HG02870 (cell line): ENCODE measurements around the gene DLG2.
"Not testable (repeated sequence)": the region's sequence is repeated elsewhere in the genome, so short reads cannot be mapped to it uniquely, and the experiment has no call there.

ENCODE experiments used
- ATAC-seq: cut with Tn5 transposase; IDR thresholded peaks from one replicate; pipeline ENCODE4 v1.9.1; 2021; ENCODE audit warnings: mild to moderate bottlenecking, moderate library complexity; ENCODE audit not compliant: unreplicated experiment

Gene DLG2

GRCh38 chr11:83784419-83784818 lies 1842.7 kb downstream of the DLG2 start:
- ATAC-seq, result no peak

DNA sequence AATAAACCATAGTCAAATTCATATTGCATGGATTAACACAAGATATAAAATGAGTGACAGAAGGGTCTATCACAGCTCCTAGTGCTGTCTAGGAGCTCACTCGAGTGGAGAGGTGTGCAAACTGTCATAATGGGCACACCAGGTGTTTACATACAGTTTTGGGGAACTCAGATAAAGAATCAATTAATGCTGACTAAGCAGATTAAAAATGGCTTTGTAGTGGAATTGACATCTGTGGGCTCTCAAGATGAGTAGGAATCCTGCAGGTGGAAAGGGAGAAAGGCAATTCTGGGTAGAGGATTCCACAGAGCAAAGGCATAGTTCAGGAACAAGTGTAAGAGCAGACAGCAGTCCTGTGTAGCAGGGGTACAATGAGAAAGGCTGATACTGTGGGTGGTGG lies 1844.8 kb downstream of the DLG2 start:
- ATAC-seq, result no peak

GRCh38 chr11:83779876-83780275 lies 1847.3 kb downstream of the DLG2 start:
- no peak for ATAC-seq

DNA sequence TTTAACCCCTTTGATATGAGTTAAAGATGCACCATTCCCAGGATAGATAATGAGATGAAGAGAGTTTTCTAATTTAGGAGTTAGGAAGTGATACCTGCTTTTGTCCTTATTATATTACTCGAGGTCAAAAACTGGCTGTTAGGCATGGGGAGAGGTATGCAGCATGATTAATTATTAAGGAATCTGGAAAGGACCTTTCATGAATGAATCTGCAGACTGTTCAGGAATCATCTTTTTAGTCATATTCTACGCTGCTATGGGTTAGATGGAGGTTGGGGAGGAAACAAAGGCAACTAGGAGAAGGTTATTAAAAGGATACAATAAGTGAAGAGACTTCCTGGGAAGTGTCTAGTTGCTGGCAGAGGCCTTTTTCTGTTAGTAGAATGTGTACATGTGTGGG lies 1848.5 kb downstream of the DLG2 start:
- ATAC-seq, result no peak

GRCh38 chr11:83773950-83774880 lies 1852.9 kb downstream of the DLG2 start:
- ATAC-seq, result no peak

DNA sequence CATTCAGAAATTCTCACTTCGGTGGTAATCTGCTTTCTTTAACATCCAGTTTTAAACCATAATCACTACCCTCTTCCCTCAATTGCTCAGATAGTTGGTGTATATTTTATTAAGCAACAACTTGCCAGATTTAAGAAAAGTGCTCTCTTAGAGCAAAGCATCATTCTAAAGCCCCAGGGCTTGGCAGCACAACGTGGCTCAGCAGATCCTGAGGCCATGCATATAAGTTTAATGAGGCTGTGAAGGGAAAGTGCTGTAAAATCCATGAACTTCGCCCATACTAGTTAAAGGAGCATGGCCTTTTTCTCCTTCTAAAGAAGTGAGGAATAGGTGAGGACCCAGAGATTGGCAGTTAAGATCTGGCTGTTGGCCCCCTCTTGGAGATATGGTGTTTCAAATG lies 1858.7 kb downstream of the DLG2 start:
- ATAC-seq, result no peak

DNA sequence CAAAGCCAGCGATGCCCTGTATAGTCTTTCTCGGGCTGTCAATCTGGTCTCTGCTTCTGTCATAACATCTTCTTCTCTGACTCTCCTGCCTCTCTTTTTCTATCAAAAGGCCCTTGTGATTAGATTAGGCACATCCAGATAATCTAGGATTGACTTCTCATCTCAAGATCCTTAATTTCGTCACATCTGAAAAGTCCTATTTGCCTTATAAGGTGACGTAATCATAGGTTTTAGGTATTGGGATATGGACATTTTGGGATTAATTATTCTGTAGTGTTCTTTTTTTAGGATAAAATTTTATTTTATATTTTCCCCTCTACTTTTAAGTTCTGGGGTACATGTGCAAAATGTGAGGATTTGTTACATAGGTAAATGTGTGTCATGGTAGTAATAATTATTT lies 1860.2 kb downstream of the DLG2 start:
- no peak for ATAC-seq

DNA sequence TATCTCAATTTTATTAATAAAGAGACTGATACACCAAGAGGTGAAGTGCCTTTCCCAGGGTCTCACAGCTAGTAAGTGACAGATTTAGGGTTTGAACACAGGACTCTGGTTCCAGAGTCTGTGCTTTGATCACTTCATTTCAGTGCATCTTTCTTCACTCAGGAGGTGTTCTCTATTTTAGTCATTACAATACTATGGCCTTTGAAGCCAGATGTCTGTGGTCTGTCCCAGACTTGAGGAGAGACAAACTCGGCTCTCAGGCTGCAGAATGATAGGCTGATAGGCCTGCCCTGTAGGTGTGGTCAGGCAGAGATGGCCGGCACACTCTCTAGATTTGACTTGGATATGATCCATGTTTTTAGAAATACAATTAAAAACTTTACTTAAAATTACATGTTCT lies 1862.5 kb downstream of the DLG2 start:
- ATAC-seq, result peak; percentile 94

DNA sequence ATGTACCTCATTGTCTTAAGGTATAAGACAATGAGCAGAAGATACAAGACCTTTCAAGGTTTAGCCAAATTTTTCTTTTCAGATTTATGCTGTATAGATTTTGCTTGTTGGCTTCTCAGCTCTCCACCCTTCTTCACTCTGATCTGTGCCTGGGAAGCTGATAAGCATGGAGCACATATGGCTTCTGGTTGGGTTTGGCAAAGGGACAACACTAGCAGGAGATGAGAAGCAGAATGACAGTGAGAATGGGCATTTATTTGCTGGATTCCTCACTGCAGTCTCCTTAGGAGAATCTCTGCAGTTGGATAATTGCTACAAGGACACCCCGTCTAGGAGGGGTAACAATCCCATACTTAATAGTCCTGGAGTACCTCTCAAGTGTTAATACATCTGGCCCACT lies 1866.2 kb downstream of the DLG2 start:
- ATAC-seq, result no peak

- ATAC-seq, result no peak
These were observed 1868.0 kb downstream of the DLG2 start for GRCh38 chr11:83759148-83759547.

- no peak for ATAC-seq
These were observed 1876.1 kb downstream of the DLG2 start for GRCh38 chr11:83751041-83751440.

DNA sequence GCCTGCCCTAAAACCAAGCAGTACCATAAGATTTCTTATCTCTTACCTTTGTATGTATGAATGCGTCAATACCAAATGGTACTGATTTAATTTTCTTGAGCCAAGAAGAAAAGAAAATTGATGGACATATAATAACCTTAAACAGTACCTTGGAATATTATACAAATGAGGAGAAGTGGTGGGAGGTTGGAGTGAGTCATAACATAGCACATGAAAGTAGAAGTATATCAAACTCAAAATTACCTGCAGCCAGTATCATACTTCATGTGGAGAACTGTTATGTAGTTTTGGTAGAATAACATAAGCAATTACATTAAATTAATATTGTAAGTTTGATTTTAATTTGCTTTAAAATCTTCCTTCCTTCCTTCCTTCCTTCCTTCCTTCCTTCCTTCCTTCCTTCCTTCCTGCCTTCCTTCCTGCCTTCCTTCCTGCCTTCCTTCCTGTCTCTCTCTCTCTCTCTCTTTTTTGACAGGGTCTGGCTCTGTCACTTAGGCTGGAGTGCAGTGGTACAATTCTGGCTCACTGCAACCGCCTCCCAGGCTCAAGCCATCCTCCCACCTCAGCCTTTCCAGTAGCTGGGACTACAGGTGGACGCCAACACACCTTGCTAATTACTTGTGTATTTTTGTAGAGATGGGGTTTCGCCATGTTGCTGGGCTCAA lies 1880.1 kb downstream of the DLG2 start:
- ATAC-seq, result no peak

- no peak for ATAC-seq
These were observed 1882.4 kb downstream of the DLG2 start for GRCh38 chr11:83744620-83745192.

- ATAC-seq, result no peak
These were observed 1890.5 kb downstream of the DLG2 start for GRCh38 chr11:83736684-83737083.

- ATAC-seq, result no peak
These were observed 1893.0 kb downstream of the DLG2 start for GRCh38 chr11:83734120-83734519.

DNA sequence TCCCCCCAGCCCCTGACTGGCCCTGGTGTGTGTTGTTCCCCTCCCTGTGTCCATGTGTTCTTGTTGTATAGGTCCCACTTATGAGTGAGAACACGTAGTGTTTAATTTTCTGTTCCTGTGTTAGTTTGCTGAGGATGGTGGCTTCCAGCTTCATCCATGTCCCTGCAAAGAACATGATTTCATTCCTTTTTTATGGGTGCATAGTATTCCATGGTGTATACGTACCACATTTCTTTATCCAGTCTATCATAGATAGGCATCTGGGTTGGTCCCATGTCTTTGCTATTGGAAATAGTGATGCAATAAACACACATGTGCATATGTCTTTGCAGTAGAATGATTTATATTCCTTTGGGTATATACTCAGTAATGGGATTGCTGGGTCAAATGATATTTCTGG lies 1895.9 kb downstream of the DLG2 start:
- not testable (repeated sequence) for ATAC-seq

DNA sequence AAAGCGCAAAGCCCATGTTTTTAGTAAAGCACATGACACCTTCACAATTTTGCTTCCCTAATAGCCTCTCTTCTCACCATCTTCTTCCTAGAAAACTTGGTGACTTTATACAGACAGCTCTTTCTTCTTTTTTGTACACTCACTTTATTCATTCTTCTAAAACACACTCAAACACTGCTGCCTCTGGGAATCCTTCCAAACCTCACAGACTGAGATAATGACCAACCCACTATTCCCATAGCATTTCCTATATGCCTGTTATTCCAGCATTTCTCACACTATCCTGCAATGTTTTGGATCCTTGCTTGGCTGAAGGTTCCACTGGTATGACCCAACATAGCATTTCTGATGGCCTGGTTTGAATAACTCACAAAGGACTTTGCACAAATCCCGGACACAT lies 1898.9 kb downstream of the DLG2 start:
- no peak for ATAC-seq

- ATAC-seq, result no peak
These were observed 1899.9 kb downstream of the DLG2 start for GRCh38 chr11:83727251-83727650.

DNA sequence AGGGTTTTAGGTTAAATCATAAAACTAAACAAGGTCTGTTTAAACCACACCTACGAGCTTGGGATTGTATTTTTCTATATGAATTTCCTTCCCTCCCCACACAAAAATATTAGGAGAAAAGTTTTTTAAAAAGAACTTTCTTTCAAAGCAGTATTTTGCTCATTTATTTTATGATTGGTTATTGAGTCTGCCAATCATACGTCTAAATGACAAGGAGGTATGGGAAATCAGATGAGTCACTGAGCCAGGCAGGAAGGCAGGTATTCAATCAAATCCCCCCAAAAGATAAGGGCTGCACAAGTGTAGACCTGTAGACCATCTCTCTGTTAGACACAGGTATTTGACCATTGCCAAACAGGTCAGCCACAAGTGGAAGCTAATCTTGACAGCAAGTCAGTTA lies 1900.8 kb downstream of the DLG2 start:
- no peak for ATAC-seq

GRCh38 chr11:83725728-83726127 lies 1901.4 kb downstream of the DLG2 start:
- ATAC-seq, result no peak

DNA sequence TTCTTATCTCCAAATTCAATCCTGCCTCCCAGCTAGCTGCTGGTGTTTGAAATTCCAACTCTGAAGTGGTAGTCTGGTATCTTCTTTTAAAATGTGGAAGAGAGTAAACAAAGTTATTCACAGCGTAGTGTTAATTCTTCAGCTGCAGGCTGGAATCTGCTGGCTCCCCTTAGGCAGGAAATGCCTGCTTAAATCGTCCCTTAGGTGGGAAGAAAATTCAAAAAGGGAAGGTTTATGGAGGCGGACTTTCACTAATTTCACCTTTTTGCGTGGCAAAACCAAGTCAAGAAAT lies 1901.9 kb downstream of the DLG2 start:
- ATAC-seq, result no peak

DNA sequence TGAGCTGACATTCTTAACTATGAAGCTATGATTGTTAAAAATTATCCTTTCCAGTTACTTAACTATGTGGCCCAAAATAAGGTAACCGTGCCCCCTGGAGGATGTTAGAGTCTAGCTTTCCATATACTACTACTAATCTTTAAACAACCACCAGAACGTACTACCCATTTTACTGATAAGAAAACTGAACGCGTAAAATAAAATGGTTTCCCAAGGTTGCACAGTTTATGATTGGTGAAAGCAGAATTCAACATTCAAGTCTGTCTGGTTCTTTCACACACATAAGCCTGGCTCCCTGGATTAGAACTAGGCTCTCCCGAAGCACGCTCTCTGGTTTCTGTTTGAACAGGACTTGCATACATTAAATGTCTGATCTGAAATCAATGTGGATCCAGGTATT lies 1903.1 kb downstream of the DLG2 start:
- peak; percentile 55 for ATAC-seq
